AG09319 (cell line): ENCODE results near the gene TRIM32.

Experiments
- DNase-seq: peaks from one replicate; pipeline ENCODE4 v3.0.0-alpha.2; 2010; ENCODE audit warnings: low read depth; ENCODE audit errors: extremely low read depth
- TF ChIP-seq, protein P1 (sequence below): IDR thresholded peaks from 2 replicates; pipeline ENCODE4 v1.5.1; 2011; ENCODE audit warnings: low read depth, mild to moderate bottlenecking, inconsistent platforms, low read length, moderate library complexity

Gene TRIM32

DNA sequence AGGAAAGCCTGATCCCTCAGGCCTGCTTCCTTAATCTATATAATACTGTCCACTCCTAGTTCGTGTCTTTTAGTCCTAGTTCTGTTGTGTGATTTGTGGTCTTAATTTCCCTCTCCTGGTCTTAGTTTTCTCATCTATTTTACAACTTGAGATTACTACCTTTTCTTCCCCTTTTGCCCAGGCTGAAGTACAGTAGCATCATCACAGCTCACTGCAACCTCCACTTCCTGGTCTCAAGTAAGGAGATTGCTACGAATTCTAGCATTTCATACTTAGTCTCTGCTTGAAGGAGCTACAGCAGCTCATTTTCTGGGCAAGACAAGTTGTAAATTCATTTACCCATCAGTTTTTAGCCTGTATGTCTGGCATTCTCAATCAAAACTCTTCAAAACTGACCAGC lies 5.5 kb downstream of the TRIM32 start:
- DNase-seq: no peak
- TF ChIP-seq, protein P1, sequence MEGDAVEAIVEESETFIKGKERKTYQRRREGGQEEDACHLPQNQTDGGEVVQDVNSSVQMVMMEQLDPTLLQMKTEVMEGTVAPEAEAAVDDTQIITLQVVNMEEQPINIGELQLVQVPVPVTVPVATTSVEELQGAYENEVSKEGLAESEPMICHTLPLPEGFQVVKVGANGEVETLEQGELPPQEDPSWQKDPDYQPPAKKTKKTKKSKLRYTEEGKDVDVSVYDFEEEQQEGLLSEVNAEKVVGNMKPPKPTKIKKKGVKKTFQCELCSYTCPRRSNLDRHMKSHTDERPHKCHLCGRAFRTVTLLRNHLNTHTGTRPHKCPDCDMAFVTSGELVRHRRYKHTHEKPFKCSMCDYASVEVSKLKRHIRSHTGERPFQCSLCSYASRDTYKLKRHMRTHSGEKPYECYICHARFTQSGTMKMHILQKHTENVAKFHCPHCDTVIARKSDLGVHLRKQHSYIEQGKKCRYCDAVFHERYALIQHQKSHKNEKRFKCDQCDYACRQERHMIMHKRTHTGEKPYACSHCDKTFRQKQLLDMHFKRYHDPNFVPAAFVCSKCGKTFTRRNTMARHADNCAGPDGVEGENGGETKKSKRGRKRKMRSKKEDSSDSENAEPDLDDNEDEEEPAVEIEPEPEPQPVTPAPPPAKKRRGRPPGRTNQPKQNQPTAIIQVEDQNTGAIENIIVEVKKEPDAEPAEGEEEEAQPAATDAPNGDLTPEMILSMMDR: no peak

DNA sequence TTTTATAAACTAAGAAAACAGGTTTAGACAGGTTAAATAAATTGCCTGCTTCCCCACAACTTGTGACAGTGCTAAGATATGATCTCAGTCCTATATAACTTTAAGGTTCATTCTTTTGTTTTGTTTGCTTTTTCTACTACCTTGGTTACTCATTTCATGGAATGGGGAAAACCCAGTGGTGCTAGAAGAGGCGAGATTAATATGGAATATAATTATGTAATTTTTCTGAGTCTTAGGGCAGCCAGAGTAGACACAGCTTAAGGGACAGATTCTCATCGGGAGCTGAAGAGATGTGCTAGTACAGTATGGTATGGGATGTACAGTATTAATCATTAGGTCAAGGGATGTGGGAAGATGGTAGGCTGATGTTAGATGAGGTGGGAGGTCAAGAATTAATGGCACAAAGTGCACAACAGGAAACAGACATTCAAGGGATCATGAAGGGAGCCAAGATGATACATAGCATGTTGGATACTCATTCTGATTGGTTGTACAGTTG lies 6.2 kb downstream of the TRIM32 start:
- DNase-seq: no peak
- TF ChIP-seq, protein P1: no peak

DNA sequence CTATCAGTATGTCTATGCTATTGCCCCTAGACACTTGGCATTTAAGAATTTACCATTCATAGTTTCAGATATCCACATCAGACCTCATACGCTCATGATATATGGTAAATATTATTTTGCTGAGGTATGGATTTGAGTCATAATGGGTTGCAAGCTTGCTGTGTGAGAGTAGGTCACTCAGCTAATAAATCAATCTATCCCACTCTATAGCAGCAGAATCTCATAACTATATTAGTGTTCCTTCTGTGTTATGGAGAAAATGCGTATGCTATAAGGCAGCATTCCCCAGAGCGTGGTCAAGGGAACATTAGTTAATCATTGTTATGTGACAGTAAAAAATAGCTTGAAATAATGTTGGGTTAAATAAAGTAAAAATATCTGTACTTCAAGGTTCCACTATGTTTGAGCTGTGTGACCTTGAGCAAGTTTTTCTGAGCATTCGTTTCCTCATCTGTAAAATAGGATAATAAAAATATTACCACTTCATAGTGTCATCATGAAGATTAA lies 7.7 kb downstream of the TRIM32 start:
- TF ChIP-seq, protein P1: no peak

DNA sequence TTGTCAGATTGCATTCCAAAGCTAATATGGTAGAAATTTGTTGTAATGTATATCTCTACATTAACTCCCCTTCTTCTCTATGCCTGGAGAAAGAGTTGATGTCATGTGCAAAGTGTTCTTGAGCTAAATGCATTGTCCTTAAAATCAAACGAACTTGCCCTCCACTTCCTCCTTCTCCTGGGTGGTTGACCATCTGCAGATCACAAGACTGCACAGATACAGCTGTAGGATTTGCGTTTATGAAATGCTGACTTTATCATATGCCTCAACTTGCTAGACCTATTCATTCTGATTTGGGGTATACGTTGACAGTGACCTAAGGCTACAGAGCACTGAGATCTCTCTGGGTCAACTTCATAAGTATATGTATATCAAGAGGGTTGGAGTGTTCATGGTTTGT lies 8.3 kb downstream of the TRIM32 start:
- no peak for DNase-seq
- TF ChIP-seq, protein P1: no peak

More for the DNA sequence above, 7.7 kb downstream of the TRIM32 start:
- DNase-seq: no peak

DNA sequence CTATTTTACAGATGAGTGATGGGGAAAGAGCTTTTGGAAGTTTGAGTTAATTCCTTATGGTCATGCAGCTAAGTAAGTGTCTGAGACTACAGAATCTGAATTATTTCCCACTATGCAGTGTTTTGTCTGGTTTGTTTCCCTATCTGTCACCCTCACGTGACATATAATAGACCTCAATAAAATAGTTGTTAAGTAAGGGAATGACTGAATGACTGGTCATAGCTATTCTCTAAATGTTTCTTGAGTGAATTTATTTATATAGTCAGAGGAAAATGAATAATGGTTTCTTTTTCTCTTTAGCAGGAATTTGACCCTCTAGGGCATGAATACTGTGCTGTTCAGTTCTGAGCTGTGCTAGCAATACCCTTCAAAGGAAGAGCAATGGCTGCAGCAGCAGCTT lies 10.3 kb downstream of the TRIM32 start:
- TF ChIP-seq, protein P1: no peak
- no peak for DNase-seq

DNA sequence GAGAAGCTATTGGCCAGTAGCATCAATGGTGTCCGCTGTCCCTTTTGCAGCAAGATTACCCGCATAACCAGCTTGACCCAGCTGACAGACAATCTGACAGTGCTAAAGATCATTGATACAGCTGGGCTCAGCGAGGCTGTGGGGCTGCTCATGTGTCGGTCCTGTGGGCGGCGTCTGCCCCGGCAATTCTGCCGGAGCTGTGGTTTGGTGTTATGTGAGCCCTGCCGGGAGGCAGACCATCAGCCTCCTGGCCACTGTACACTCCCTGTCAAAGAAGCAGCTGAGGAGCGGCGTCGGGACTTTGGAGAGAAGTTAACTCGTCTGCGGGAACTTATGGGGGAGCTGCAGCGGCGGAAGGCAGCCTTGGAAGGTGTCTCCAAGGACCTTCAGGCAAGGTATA lies 10.8 kb downstream of the TRIM32 start:
- DNase-seq: no peak
- TF ChIP-seq, protein P1: no peak

DNA sequence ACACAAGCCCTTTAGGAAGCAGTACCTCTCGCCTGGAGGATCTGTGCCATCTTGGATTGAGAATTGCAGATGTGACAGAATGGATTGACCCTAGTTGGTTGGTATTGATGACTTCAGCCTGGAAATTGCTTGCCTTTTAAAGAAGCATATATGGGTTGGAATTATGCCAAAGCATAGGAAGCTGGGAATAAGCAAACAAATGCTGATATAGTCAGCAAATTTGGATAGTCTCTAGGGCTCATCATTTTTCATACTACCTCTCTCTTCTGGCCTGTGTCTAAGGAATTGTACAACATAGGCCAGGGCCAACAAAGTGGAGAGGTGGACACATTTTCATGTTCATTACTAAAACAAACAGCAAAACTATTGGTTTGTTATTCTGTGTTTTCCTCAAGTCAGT lies 13.2 kb downstream of the TRIM32 start:
- DNase-seq: no peak
- TF ChIP-seq, protein P1: no peak
